HFFc6 (cell line): ENCODE results near the gene EMP2. TPM values are rescaled to one million over a fixed set of nuclear protein-coding genes. Genes with fewer than 3 reads are reported as not detected.

Experiments used
- DNase-seq: peaks from one replicate; pipeline ENCODE4 v3.0.0-alpha.2; 2018
- H3K27ac Mint-ChIP-seq: 2 replicates; pipeline ENCODE4 v1.8.0; 2020; ENCODE audit warnings: mild to moderate bottlenecking, mixed read lengths
- H3K27me3 Mint-ChIP-seq: 2 replicates; pipeline ENCODE4 v1.8.0; 2021; ENCODE audit warnings: mild to moderate bottlenecking, moderate library complexity, mixed read lengths; ENCODE audit not compliant: insufficient read depth
- H3K36me3 Mint-ChIP-seq: 2 replicates; pipeline ENCODE4 v1.8.0; 2021; ENCODE audit warnings: low read depth, mixed read lengths
- H3K4me1 Mint-ChIP-seq: 2 replicates; pipeline ENCODE4 v1.8.0; 2020; ENCODE audit warnings: low read depth, mixed read lengths
- H3K4me3 Mint-ChIP-seq: 2 replicates; pipeline ENCODE4 v1.8.0; 2020; ENCODE audit warnings: mild to moderate bottlenecking, moderate library complexity, mixed read lengths
- H3K9me3 Mint-ChIP-seq: 2 replicates; pipeline ENCODE4 v1.8.0; 2020; ENCODE audit warnings: mild to moderate bottlenecking, mixed read lengths
- total RNA-seq, 6 experiments: library from RNA; stranded (reverse); fragmentation: NEBNext Ultra II Directional; extraction: Animal tissue kit (Norgen Biotek cat#: 25700); gene quantifications; 2 replicates in 1 of 6; 3 replicates in 5 of 6; pipeline ENCODE4 v1.2.3, GENCODE V29; 2021
- TF ChIP-seq, protein P1 (sequence below): fragments of 200-600 bp; sonication (generic); IDR thresholded peaks from 2 replicates; pipeline ENCODE4 v1.5.0; 2021; ENCODE audit warnings: antibody characterized with exemption, mild to moderate bottlenecking

EMP2 gene
- total RNA-seq, 6 experiments from 2014 or later = 14.3 to 35.7 (median 29.7) TPM

DNA sequence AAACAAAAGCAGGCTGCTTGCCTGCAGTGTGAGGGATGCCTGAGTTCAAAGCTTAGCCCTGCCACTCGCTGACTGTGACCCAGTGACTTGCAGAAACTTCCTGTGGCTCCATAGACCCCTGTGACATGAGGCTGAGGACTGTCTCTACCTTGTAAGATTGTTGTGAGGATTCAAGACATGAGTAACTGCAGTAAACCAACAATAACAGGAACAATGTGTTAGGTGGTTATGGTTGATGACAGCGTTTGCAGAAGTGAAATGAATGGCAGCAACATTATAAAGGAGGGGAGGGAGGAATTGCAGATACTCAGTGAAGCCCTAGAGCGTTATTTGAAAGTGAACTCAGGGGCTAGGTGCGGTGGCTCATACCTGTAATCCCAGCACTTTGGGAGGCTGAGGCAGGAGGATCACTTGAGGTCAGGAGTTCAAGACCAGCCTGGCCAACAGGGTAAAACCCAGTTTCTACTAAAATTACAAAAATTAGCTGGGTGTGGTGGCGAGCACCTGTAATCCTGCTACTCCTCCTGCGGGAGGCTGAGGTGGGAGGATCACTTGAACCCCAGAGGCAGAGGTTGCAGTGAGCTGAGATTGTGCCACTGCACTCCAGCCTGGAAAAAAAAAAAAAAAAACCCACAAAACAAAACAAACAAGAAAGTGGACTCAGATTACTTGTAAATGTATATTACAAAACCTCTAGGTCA, 33.5 kb upstream of the EMP2 start:
- Mint-ChIP-seq H3K27me3 (peaks cover 9% of the 10 kb centered on the region), H3K9me3 (no peaks in the 10 kb centered on the region), H3K4me1 (peaks cover 15% of the 10 kb centered on the region), H3K36me3 (no peaks in the 10 kb centered on the region), H3K4me3 (no peak overlapping the region), H3K27ac (no peak overlapping the region)
- TF ChIP-seq, protein P1, sequence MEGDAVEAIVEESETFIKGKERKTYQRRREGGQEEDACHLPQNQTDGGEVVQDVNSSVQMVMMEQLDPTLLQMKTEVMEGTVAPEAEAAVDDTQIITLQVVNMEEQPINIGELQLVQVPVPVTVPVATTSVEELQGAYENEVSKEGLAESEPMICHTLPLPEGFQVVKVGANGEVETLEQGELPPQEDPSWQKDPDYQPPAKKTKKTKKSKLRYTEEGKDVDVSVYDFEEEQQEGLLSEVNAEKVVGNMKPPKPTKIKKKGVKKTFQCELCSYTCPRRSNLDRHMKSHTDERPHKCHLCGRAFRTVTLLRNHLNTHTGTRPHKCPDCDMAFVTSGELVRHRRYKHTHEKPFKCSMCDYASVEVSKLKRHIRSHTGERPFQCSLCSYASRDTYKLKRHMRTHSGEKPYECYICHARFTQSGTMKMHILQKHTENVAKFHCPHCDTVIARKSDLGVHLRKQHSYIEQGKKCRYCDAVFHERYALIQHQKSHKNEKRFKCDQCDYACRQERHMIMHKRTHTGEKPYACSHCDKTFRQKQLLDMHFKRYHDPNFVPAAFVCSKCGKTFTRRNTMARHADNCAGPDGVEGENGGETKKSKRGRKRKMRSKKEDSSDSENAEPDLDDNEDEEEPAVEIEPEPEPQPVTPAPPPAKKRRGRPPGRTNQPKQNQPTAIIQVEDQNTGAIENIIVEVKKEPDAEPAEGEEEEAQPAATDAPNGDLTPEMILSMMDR = no peak
- DNase-seq = no peak

DNA sequence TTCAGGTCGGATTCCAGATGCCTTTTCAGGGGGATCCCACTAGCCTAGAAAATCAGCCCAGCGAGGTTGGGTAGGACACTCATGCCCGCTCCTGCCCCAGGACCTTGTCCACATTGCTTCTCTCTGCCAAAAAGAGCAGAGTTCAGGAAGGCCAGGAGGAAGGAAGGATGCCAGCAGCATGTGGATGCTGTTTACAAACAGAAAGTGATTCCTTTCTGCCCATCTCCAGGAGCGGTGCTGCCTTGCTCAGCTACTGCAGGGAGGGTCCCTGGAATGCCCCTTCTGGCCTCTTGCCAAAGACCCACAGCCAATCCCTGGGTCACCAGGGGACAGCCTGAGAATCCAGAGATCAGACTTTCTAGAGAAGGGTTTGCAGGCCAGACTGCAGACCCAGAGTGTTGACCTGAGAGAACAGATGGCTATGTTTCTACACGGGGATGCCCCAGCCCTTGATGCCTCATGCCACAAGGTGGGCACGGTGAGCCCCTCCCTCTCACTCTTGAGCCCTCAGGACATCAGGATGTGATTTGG, 32.3 kb upstream of the EMP2 start:
- H3K36me3 Mint-ChIP-seq = no peaks in the 10 kb centered on the region
- peaks cover 22% of the 10 kb centered on the region for H3K4me1 Mint-ChIP-seq
- H3K9me3 Mint-ChIP-seq = no peaks in the 10 kb centered on the region
- TF ChIP-seq, protein P1 = no peak
- peaks cover 9% of the 10 kb centered on the region for H3K27me3 Mint-ChIP-seq
- H3K27ac Mint-ChIP-seq = no peak overlapping the region
- no peak overlapping the region for H3K4me3 Mint-ChIP-seq
- DNase-seq = no peak

DNA sequence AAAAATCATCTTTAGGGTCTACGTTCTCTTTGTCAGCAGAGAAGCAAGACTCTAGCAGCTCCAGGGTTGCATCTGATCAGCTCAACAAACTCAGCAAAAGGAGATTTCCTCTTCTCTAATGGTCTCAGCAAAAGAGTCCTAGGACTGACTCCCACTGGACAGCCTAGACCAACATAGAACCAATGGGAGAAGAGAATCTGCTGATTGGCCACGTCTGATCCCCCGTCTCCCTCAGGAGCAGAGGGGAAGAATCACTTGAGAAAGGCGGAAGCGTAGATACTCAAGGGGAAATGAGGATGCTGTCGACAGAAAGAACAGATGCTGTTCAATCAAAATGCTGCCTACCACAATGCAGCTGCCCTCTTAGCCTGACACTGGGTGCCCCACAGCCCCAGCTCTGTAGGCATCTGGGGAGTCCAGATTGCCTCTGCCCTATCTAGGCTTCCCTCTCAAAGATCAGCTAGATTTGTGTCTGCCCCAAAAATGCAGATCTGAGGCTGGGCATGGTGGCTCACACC, 31.5 kb upstream of the EMP2 start:
- peaks cover 16% of the 10 kb centered on the region for H3K4me1 Mint-ChIP-seq
- H3K36me3 Mint-ChIP-seq = no peaks in the 10 kb centered on the region
- peaks cover 4% of the 10 kb centered on the region; the same call in 1 of the 2 replicates for H3K27me3 Mint-ChIP-seq
- TF ChIP-seq, protein P1 = no peak
- H3K9me3 Mint-ChIP-seq = no peaks in the 10 kb centered on the region
- no peak for DNase-seq
- H3K4me3 Mint-ChIP-seq = no peak overlapping the region
- H3K27ac Mint-ChIP-seq = no peak overlapping the region

DNA sequence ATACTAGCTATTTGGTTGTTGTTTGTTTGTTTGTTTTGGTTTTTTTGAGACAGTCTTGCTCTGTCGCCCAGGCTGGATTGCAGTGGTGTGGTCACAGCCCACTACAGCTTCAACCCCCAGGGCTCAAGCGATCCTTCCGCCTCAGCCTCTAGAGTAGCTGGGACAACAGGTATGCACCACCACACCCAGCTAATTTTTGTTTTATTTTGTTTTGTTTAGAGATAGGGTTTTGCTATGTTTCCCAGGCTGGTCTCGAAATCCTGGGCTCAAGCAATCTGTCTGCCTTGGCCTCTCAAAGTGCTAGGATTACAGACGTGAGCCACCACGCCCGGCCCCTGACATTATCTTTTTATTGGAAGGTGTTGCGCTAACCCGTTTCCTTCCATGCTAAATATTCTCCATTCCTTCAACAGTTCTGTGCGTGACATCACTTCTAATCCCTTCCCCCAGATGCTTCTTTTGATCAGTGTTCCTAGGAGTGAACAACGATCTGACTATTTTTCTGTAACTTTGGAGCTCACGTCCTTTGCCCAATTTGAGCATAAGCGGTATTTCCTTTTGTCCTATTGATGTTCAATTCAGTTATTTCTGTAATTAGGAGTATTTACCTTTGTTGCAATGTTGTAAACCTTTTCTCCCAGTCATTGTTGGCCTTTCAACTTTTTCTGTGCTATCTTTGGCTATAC, 30.2 kb upstream of the EMP2 start:
- Mint-ChIP-seq H3K27ac (no peak overlapping the region; the same call in 1 of the 2 replicates), H3K4me1 (peaks cover 16% of the 10 kb centered on the region), H3K9me3 (no peaks in the 10 kb centered on the region), H3K27me3 (peaks cover 2% of the 10 kb centered on the region; the same call in 1 of the 2 replicates), H3K4me3 (no peak overlapping the region), H3K36me3 (no peaks in the 10 kb centered on the region)
- TF ChIP-seq, protein P1 = no peak
- DNase-seq = no peak

DNA sequence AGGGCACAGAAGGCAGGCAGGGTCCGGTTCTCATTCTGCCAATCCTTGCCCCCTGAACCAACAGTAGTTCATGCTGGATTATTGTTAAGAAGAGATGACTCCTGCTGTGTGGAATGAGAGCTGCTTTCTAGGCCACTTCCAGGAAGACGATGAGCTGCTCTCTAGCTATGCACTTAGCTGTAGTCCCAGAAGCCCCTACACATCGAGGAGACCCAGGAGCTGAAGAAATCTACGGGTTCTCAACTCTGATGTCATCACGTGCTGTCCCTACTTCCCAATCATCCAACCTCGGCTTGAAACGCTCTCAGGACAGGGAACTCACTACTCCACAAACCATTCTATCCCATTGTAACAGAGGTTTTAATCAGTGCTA, 29.0 kb upstream of the EMP2 start:
- no peaks in the 10 kb centered on the region for H3K9me3 Mint-ChIP-seq
- DNase-seq = peak; percentile 78
- peaks cover 5% of the 10 kb centered on the region for H3K27me3 Mint-ChIP-seq
- TF ChIP-seq, protein P1 = no peak
- peak overlapping the region; percentile 39; the same call in 1 of the 2 replicates for H3K4me3 Mint-ChIP-seq
- peaks cover 16% of the 10 kb centered on the region for H3K4me1 Mint-ChIP-seq
- no peaks in the 10 kb centered on the region for H3K36me3 Mint-ChIP-seq
- H3K27ac Mint-ChIP-seq = peak overlapping the region; percentile 67
